Panc1 (cell line): ENCODE results near the gene MMRN2. TPM values are rescaled to one million over a fixed set of nuclear protein-coding genes. Genes with fewer than 3 reads are reported as not detected.

Source experiments
- ATAC-seq: fragments of 200-7000 bp; cut with Tn5 transposase; 2 replicates; pipeline ENCODE4 v1.9.1; 2020; ENCODE audit warnings: mild to moderate bottlenecking, moderate library complexity
- BruUV-seq: library from RNA; stranded (reverse); fragments of 400-500 nt; replicated peaks from 2 replicates; lab custom pipeline; 2021; lab: Mats Ljungman, UMichigan
- CTCF ChIA-PET: fragments of 300-600 bp; sonication (Branson Sonifier 250); formaldehyde crosslinking; loops from one replicate; lab custom pipeline; 2022; ENCODE audit warnings: antibody characterized with exemption; lab: Charles Lee
- POLR2A ChIA-PET: fragments of 300-600 bp; sonication (Branson Sonifier 250); formaldehyde crosslinking; loops from one replicate; lab custom pipeline; 2022; ENCODE audit warnings: antibody characterized with exemption; lab: Charles Lee
- DNase-seq: peaks from one replicate; pipeline ENCODE4 v3.0.0-alpha.2; 2010; ENCODE audit warnings: low read depth, low spot score
- H3K27ac ChIP-seq: 2 replicates; pipeline ENCODE4 v1.5.1; 2011; ENCODE audit warnings: mild to moderate bottlenecking, low read length, inconsistent platforms
- H3K27me3 ChIP-seq: fragments of 200-500 bp; sonication (Bioruptor generic); 2 replicates; pipeline ENCODE4 v1.6.0; 2014; ENCODE audit warnings: low read length, inconsistent platforms; ENCODE audit not compliant: control insufficient read depth, insufficient read depth
- H3K36me3 ChIP-seq: fragments of 200-500 bp; sonication (Bioruptor generic); 2 replicates; pipeline ENCODE4 v1.5.1; 2014; ENCODE audit warnings: inconsistent platforms, mild to moderate bottlenecking, low read length, moderate library complexity; ENCODE audit not compliant: control insufficient read depth, insufficient read depth
- H3K4me1 ChIP-seq: 2 replicates; pipeline ENCODE4 v1.5.1; 2011; ENCODE audit warnings: inconsistent platforms, mild to moderate bottlenecking, low read length, moderate library complexity; ENCODE audit not compliant: control insufficient read depth, insufficient read depth
- H3K4me3 ChIP-seq, 2 experiments: 2 replicates each; pipeline ENCODE4 v1.5.1; 2011 to 2012; ENCODE audit warnings: low read depth in 2 of 2, low read length in 2 of 2, mild to moderate bottlenecking in 2 of 2, inconsistent platforms in 1 of 2, moderate library complexity in 1 of 2
- H3K9me3 ChIP-seq: fragments of 200-500 bp; sonication (Bioruptor generic); 2 replicates; pipeline ENCODE4 v1.5.1; 2014; ENCODE audit warnings: low read depth, mild to moderate bottlenecking, inconsistent platforms, low read length, moderate library complexity; ENCODE audit not compliant: control insufficient read depth, insufficient read depth
- POLR2AphosphoS5 ChIP-seq: IDR thresholded peaks from 2 replicates; pipeline ENCODE4 v1.6.1; 2012; ENCODE audit warnings: mild to moderate bottlenecking, low read depth, low read length, moderate library complexity
- SIN3A ChIP-seq: IDR thresholded peaks from 2 replicates; pipeline ENCODE4 v1.6.1; 2012; ENCODE audit warnings: low read depth, mild to moderate bottlenecking, low read length, moderate library complexity, borderline replicate concordance; ENCODE audit not compliant: insufficient read depth
- TCF7L2 ChIP-seq: IDR thresholded peaks from 2 replicates; pipeline ENCODE4 v1.6.1; 2011; ENCODE audit warnings: mild to moderate bottlenecking, low read depth, low read length, inconsistent platforms
- in situ Hi-C: cut with HindIII; loops from 2 replicates; pipeline ENCODE4 v1.10.0; 2016; ENCODE audit warnings: low sequenced_read_pairs, low pct_unique_long_range_greater_than_20kb
- intact Hi-C: fragments of 100-400 bp; cut with micrococcal nuclease; formaldehyde crosslinking; loops from one replicate; pipeline ENCODE4 v1.10.0; 2022; ENCODE audit not compliant: unreplicated experiment
- total RNA-seq: library from RNA; stranded (reverse); gene quantifications from one replicate; pipeline ENCODE4 v1.2.1, GENCODE V29; 2021; ENCODE audit not compliant: unreplicated experiment
- TF ChIP-seq, protein P1 (sequence below): fragments of 450-650 bp; IDR thresholded peaks from 2 replicates; pipeline ENCODE4 v1.5.1; 2017; ENCODE audit warnings: mild to moderate bottlenecking
- TF ChIP-seq, protein P2 (sequence below), 2 experiments: IDR thresholded peaks; 2 replicates each; pipeline ENCODE4 v1.6.1; 2011 to 2012; ENCODE audit warnings: low read depth in 2 of 2, control low read depth in 1 of 2, low read length in 1 of 2, mild to moderate bottlenecking in 1 of 2, moderate library complexity in 1 of 2; ENCODE audit not compliant: insufficient read depth in 1 of 2

MMRN2 gene
- total RNA-seq, 1 experiment from 2014 or later, result 1.0 TPM

DNA sequence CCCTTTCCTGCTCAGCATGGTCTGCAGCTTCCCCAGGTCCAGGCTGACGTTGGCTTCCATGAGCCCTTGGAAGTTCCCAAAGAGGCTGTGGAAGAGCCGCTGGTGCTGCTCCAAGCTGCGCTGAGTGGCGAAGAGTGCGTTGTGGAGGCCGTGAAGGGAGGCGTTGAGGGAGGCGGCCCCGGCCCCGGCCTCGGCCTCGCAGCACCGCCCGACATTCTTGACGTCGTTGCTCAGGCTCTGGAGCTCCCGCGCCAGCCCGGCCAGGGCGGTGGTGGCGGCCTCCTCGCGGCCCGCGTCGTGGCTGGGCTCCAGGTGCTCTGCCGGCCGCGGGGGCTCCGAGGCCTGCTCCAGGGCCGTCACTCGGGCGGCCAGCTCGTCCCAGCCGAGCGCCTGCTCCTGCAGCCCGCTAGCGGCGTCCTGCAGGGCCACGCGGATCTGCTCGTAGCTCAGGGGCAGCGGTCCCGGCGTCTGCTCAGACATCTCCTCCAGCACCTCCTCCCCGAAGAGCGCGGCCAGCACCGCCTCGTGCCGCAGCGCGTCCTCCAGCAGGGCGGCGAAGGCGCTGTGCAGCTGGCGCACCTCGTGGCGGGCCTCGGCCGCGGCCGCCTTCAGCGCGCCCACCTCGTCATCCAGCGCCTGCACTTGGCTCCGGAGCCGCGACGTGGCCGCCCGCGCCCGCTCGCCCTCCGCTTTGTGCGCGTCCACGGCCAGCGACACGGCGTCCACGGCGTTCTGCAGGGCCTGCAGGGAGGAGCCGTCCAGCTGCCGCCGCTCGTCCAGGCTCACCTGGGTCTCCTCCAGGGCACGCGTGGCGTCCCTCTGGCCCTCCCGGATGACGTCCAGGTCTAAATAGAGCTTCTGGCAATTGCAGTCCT is 14.7 kb downstream of the MMRN2 start:
- CTCF ChIA-PET, result interaction anchor here (0.7 to 2.8 kb wide), 3 partner anchors 18 to 106 kb away, joined by 4 to 13 read pairs (median 7); partner anchors contain the start of gene ADIRF
- TF ChIP-seq TCF7L2 (no peak), SIN3A (no peak), POLR2AphosphoS5 (no peak)
- TF ChIP-seq, protein P1, sequence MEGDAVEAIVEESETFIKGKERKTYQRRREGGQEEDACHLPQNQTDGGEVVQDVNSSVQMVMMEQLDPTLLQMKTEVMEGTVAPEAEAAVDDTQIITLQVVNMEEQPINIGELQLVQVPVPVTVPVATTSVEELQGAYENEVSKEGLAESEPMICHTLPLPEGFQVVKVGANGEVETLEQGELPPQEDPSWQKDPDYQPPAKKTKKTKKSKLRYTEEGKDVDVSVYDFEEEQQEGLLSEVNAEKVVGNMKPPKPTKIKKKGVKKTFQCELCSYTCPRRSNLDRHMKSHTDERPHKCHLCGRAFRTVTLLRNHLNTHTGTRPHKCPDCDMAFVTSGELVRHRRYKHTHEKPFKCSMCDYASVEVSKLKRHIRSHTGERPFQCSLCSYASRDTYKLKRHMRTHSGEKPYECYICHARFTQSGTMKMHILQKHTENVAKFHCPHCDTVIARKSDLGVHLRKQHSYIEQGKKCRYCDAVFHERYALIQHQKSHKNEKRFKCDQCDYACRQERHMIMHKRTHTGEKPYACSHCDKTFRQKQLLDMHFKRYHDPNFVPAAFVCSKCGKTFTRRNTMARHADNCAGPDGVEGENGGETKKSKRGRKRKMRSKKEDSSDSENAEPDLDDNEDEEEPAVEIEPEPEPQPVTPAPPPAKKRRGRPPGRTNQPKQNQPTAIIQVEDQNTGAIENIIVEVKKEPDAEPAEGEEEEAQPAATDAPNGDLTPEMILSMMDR, result no peak
- TF ChIP-seq, protein P2, sequence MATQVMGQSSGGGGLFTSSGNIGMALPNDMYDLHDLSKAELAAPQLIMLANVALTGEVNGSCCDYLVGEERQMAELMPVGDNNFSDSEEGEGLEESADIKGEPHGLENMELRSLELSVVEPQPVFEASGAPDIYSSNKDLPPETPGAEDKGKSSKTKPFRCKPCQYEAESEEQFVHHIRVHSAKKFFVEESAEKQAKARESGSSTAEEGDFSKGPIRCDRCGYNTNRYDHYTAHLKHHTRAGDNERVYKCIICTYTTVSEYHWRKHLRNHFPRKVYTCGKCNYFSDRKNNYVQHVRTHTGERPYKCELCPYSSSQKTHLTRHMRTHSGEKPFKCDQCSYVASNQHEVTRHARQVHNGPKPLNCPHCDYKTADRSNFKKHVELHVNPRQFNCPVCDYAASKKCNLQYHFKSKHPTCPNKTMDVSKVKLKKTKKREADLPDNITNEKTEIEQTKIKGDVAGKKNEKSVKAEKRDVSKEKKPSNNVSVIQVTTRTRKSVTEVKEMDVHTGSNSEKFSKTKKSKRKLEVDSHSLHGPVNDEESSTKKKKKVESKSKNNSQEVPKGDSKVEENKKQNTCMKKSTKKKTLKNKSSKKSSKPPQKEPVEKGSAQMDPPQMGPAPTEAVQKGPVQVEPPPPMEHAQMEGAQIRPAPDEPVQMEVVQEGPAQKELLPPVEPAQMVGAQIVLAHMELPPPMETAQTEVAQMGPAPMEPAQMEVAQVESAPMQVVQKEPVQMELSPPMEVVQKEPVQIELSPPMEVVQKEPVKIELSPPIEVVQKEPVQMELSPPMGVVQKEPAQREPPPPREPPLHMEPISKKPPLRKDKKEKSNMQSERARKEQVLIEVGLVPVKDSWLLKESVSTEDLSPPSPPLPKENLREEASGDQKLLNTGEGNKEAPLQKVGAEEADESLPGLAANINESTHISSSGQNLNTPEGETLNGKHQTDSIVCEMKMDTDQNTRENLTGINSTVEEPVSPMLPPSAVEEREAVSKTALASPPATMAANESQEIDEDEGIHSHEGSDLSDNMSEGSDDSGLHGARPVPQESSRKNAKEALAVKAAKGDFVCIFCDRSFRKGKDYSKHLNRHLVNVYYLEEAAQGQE (IDR thresholded peaks at IDR 0.05; ENCODE audit: insufficient read depth in 1 of 2, low read depth in 2 of 2, low read length in 1 of 2), result no peak
- intact Hi-C loops, result no loop called here
- no TSS peak for BruUV-seq
- H3K4me1 ChIP-seq, result no peaks in the 10 kb centered on the region
- no peaks in the 10 kb centered on the region for H3K9me3 ChIP-seq
- in situ Hi-C loops, result no loop called here
- ATAC-seq, result no peak
- H3K27me3 ChIP-seq, result no peaks in the 10 kb centered on the region
- POLR2A ChIA-PET, result no interaction called here
- H3K4me3 ChIP-seq, result no peak overlapping the region
- no peak for DNase-seq
- H3K27ac ChIP-seq, result no peak overlapping the region
- H3K36me3 ChIP-seq, result no peaks in the 10 kb centered on the region

DNA sequence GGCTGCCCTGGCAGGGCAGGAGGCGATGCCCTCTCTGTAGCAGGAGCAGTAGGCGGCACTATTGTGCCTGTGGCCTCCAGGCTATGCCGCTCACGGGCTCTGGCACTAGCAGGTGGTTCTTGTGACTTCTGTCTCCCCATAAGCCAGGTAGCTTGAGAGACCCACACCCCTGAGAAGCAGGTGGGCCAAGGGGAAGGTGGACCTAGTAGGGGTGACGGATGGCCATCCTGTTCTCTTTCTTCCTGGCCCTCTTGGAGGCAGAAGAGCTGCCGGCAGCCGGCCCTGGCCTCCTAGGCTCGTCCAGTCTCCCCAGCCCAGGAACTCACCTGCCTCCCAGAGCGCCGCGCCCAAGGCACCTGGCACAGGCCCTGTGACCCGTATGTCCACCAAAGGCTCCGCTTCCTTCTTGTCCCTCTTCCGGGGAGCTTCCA is 15.4 kb downstream of the MMRN2 start:
- Histone ChIP-seq H3K4me1 (no peaks in the 10 kb centered on the region), H3K27ac (no peak overlapping the region), H3K27me3 (no peaks in the 10 kb centered on the region), H3K4me3 (no peak overlapping the region), H3K36me3 (no peaks in the 10 kb centered on the region), H3K9me3 (no peaks in the 10 kb centered on the region)
- intact Hi-C loops (no loop called here), in situ Hi-C loops (no loop called here)
- TF ChIP-seq, protein P2 (IDR thresholded peaks at IDR 0.05; ENCODE audit: insufficient read depth in 1 of 2, low read depth in 2 of 2, low read length in 1 of 2), result no peak
- TF ChIP-seq POLR2AphosphoS5 (no peak), TCF7L2 (no peak)
- TF ChIP-seq, protein P1, result no peak
- CTCF ChIA-PET, result interaction anchor here (0.7 to 2.8 kb wide), 2 partner anchors 27 to 106 kb away, joined by 4 to 13 read pairs; partner anchors contain the start of gene ADIRF
- POLR2A ChIA-PET, result no interaction called here
- ATAC-seq (no peak), DNase-seq (no peak)
- BruUV-seq, result no TSS peak
